ENCODE results near the gene CNOT8. TPM values are rescaled to one million over a fixed set of nuclear protein-coding genes. Genes with fewer than 3 reads are reported as not detected.

The CNOT8 gene
- total RNA-seq, 1 experiment from 2014 or later = 45.6 TPM

DNA sequence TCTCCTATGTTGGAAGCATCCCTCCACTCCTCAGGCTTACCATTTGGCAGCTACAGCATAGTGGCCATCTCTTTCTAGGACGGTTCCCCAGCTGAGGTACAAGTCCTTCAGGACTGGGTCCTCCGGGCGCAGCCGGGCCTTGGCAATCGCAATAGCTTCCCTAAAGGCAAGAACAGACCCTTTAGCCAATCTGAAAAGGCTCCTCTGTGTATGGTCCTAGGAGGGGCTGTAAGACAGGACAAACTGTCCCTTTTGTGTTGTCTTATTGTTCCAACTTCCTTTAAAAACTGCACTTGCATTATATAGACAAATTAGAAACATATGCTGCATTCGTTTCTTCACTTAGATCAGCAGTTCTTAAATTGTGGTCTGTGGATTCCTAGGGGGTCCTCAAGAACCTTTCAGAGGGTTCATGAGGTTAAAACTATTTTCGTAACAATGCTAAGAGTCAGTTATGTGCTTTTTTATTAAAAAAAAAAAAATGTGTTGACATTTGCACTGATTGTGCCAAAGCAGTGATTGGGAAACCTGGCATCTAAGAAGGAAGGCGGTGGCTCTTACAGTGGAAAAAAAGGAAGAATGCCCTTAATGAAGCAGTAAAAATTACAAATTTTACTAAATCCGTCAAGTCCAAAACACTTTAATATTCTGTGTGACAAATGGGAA is 40.9 kb downstream of the CNOT8 start:
- Histone ChIP-seq H2BK15ac (ENCODE audit: low read depth, low read length) (no peak overlapping the region), H2BK12ac (ENCODE audit: insufficient read length, low read depth, low read length) (no peak overlapping the region), H3K4ac (ENCODE audit: low read depth, low read length) (no peak overlapping the region), H3K79me2 (ENCODE audit: insufficient read depth, low read length) (no peaks in the 10 kb centered on the region), H3K23ac (ENCODE audit: insufficient read length, low read depth, low read length) (no peak overlapping the region), H4K5ac (ENCODE audit: insufficient read length, low read depth, low read length) (no peak overlapping the region), H3K4me2 (ENCODE audit: insufficient read depth, insufficient read length, low read length) (no peak overlapping the region), H3K27ac (ENCODE audit: insufficient read length, low read depth, low read length) (no peak overlapping the region), H4K20me1 (ENCODE audit: control insufficient read depth, insufficient read depth, insufficient read length) (no peaks in the 10 kb centered on the region), H3K18ac (ENCODE audit: insufficient read length, low read depth, low read length) (no peak overlapping the region), H2BK20ac (ENCODE audit: low read depth, low read length, poor library complexity, severe bottlenecking) (no peak overlapping the region), H3K79me1 (ENCODE audit: insufficient read depth, low read depth, low read length, poor library complexity, severe bottlenecking) (no peaks in the 10 kb centered on the region), H3T11ph (ENCODE audit: low read length) (no peak overlapping the region), H2BK5ac (ENCODE audit: insufficient read length, low read length) (no peak overlapping the region), H3K4me1 (ENCODE audit: insufficient read depth, low read length) (no peaks in the 10 kb centered on the region), H3K9ac (ENCODE audit: extremely low read depth, insufficient read length, low read length) (no peak overlapping the region), H4K91ac (ENCODE audit: insufficient read length, low read depth, low read length) (no peak overlapping the region), H3K27me3 (ENCODE audit: insufficient read depth, low read length) (no peaks in the 10 kb centered on the region), H3K14ac (ENCODE audit: insufficient read depth, low read length) (no peak overlapping the region), H3K56ac (ENCODE audit: insufficient read length, low read depth, low read length) (no peak overlapping the region), H3K23me2 (ENCODE audit: insufficient read length, low read depth, low read length, poor library complexity, severe bottlenecking) (no peaks in the 10 kb centered on the region), H2AK5ac (ENCODE audit: insufficient read length, low read length) (no peak overlapping the region), H2AFZ (ENCODE audit: low read length) (no peak overlapping the region), H2BK120ac (ENCODE audit: low read depth, low read length, poor library complexity, severe bottlenecking) (no peak overlapping the region), H4K8ac (replicated peaks; ENCODE audit: insufficient read length, low read depth, low read length) (no peak overlapping the region), H3K9me3 (ENCODE audit: control insufficient read depth, low read depth, low read length) (no peaks in the 10 kb centered on the region)
- TF ChIP-seq, protein P1, sequence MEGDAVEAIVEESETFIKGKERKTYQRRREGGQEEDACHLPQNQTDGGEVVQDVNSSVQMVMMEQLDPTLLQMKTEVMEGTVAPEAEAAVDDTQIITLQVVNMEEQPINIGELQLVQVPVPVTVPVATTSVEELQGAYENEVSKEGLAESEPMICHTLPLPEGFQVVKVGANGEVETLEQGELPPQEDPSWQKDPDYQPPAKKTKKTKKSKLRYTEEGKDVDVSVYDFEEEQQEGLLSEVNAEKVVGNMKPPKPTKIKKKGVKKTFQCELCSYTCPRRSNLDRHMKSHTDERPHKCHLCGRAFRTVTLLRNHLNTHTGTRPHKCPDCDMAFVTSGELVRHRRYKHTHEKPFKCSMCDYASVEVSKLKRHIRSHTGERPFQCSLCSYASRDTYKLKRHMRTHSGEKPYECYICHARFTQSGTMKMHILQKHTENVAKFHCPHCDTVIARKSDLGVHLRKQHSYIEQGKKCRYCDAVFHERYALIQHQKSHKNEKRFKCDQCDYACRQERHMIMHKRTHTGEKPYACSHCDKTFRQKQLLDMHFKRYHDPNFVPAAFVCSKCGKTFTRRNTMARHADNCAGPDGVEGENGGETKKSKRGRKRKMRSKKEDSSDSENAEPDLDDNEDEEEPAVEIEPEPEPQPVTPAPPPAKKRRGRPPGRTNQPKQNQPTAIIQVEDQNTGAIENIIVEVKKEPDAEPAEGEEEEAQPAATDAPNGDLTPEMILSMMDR (conservative IDR thresholded peaks at IDR 0.05) = no peak
- H3K36me3 Mint-ChIP-seq (ENCODE audit: insufficient read depth in 1 of 3, low read depth in 3 of 3) = peaks cover 46 to 91% (median 78%) of the 10 kb centered on the region in 3 experiments; a peak in 6 of 7 replicates
- DNase-seq = no peak
- no peaks in the 10 kb centered on the region for H3K9me3 Mint-ChIP-seq
- no peaks in the 10 kb centered on the region for H3K4me1 Mint-ChIP-seq
- H3K4me3 Mint-ChIP-seq = no peak overlapping the region
- no peaks in the 10 kb centered on the region for H3K27me3 Mint-ChIP-seq (ENCODE audit: low read depth)
- H3K27ac Mint-ChIP-seq = no peak overlapping the region
- WGBS (ENCODE audit: extremely low coverage, insufficient read length, low lambda C conversion rate) = no CpG with 5 or more reads among the region's 9 CpGs
